RKO (cell line): ENCODE data around the gene SLC25A3.
A peak's percentile ranks its signal among the peaks of the same experiment; 100 is the strongest.
"Not testable (repeated sequence)": the region's sequence is repeated elsewhere in the genome, so short reads cannot be mapped to it uniquely, and the experiment has no call there.

Source experiments
- DNase-seq: peaks from one replicate; pipeline ENCODE4 v3.0.0-alpha.2; 2016; ENCODE audit warnings: low spot score

The SLC25A3 gene

DNA sequence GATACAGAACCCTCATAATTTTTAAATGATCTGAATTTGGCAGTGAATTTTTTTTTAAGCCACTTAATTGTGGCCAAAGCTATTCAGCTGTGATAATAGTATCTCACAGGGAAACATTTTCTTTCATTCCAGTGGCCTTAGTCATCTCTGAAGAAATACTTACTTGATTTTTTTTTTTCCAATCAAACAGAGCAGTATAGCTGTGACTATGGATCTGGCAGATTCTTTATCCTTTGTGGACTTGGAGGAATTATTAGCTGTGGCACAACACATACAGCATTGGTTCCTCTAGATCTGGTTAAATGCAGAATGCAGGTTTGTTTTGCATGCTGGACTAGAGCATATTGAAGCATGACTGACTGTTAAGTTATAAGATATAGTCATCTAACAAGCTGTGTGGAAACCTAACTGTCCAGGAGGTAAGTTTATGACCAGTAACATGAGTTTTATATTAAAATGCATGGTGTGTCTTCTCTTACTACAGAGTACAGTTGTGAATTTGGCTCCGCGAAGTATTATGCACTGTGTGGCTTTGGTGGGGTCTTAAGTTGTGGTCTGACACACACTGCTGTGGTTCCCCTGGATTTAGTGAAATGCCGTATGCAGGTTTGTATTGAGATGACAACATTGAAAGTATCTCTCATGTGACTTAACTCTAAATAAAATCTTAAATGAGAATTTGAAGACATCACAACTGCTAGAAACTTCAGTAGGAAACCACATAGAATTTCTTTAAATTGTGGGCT is 1.9 kb downstream of the SLC25A3 start:
- peak; percentile 78 for DNase-seq

- not testable (repeated sequence) for DNase-seq
Measured at GRCh38 chr12:98597313-98597712, 3.8 kb downstream of the SLC25A3 start.

- DNase-seq = no peak
Measured at GRCh38 chr12:98601924-98602323, 8.4 kb downstream of the SLC25A3 start.

GRCh38 chr12:98606359-98606988 is 13.0 kb downstream of the SLC25A3 start:
- peak; percentile 18 for DNase-seq

DNA sequence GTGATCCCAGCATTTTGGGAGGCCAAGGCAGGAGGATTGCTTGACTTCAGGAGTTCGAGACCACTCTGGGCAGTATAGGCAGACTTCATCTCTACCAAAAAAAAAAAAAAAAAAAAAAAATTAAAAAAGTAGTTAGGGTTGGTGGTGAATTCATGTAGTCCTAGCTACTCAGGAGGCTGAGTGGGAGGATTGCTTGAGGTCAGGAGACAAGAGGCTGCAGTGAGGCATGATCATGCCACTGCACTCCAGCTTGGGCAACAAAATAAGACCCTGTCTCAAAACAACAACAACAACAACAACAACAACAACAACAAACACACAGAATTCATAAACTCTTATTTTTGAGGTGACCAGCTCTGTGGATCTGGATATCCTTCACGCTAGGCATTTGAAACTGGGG is 17.1 kb downstream of the SLC25A3 start:
- no peak for DNase-seq

- no peak for DNase-seq
Measured at GRCh38 chr12:98612696-98613334, 19.3 kb downstream of the SLC25A3 start.

DNA sequence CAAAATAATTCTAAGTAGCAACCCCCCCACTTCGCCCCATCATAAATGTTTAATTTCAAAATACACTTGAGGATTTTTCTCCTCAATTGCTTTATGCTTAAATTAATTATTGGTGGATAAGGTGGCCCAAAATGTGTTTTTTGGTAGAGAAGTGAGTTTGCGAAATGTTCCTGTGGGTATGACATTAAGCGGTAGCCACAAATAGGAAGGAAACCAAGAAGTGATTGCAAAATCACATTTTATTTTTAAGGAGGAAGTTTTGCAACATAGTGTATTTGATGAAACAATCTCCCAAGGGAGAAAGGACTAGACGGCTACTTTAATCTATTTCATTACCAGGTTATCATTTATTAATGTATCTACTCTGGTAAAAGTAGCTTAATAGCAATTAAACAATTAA is 25.5 kb downstream of the SLC25A3 start:
- DNase-seq = no peak

DNA sequence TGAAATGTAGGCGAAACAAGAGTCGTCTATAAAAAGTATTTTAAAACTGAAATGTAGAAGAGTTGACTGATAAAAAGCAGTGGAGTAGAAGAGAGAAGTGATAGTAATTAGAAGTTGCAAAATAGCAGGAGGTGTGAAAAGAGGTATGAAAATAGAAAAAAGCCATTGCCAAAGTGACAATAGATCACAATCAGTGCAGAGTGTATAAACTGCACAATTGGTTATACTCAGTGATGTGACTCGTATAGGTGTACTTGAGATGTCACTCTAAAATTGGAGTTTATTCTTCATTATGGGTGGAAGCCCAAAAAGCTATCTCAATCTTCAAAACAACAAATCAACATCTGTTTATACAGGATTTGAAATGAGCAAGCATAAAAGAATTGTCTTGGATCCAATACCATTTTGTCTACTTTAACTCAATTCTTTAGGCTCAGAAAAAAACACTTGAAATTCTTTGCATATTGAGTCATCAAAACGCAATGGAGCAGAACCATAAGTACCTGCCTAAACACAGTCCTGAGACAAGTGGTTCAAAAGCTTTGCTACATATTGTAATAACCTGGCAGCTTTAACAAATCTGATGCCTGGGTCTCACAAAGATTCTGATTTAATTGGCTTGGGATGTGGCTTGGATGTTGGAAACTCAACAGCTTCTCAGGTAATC is 42.3 kb downstream of the SLC25A3 start:
- peak; percentile 29 for DNase-seq

DNA sequence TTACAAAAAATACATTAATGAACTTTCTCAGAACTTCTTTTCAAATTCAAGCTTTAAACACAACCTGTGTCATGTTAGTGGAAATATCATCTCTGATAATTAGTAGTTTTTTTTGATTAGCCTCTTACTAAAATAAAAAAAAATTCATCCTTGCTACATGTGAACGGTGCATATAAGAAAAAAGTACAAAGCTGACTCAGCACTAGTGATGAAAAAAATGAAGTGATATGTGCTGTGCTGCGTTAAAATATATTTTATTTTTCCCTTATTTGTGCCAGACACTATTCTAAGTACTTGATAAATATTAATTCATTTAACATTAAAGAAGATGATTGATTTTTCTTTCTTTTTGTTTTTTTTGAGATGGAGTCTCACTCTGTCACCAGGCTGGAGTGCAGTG is 43.6 kb downstream of the SLC25A3 start:
- no peak for DNase-seq

GRCh38 chr12:98638009-98638408 is 44.5 kb downstream of the SLC25A3 start:
- no peak for DNase-seq

DNA sequence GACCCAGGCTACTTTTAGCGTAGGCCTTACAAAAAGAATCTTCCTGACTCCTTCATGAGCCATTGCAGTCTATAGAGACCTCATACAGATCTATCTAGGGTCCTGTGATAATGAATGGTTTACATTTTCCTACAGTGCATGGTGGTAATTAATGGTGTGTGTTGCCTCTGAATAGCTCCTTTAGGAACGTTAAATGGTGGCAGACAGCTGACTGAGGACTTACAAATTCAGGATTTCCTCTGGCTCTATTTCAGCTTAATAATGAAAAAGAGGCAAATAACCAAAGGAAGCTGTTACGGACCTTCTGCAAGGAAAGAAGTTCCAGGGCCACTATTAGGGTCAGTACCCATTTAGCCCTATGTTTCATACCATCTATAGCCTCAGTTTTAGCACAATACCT is 46.0 kb downstream of the SLC25A3 start:
- no peak for DNase-seq

- DNase-seq = not testable (repeated sequence)
Measured at GRCh38 chr12:98642801-98643200, 49.3 kb downstream of the SLC25A3 start.

GRCh38 chr12:98644433-98644711 is 50.9 kb downstream of the SLC25A3 start:
- no peak for DNase-seq

GRCh38 chr12:98644712-98645571 is 51.5 kb downstream of the SLC25A3 start, which contains the start of the genes APAF1 and IKBIP:
APAF1 (plus strand) TSS chr12:98645290; CDS start chr12:98648360, 3,070 bp downstream.
IKBIP (minus strand) TSS chr12:98644788; CDS start chr12:98644701, 87 bp downstream.
- DNase-seq = peak; percentile 94

- DNase-seq = peak; percentile 44
Measured at GRCh38 chr12:98645572-98646067, 52.1 kb downstream of the SLC25A3 start.

GRCh38 chr12:98646294-98647090 is 53.0 kb downstream of the SLC25A3 start:
- peak; percentile 74 for DNase-seq

DNA sequence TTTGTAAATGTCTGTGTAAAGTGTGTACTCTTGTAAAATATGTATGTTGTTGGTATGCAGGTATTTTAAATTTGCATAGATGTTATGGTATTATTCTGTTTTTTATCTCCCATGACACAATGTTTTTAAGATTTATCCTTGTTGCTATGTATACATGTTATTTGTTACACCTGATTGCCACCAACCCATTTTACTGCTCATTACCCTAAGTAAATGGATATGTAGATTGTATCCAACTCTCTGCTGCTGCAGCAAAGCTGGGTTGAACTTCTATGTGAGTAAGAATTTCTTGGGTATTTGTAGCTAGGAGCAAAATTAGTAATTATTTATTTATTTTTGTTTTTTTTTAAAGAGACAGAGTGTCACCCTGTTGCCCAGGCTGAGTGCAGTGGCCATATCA is 57.8 kb downstream of the SLC25A3 start:
- no peak for DNase-seq

DNA sequence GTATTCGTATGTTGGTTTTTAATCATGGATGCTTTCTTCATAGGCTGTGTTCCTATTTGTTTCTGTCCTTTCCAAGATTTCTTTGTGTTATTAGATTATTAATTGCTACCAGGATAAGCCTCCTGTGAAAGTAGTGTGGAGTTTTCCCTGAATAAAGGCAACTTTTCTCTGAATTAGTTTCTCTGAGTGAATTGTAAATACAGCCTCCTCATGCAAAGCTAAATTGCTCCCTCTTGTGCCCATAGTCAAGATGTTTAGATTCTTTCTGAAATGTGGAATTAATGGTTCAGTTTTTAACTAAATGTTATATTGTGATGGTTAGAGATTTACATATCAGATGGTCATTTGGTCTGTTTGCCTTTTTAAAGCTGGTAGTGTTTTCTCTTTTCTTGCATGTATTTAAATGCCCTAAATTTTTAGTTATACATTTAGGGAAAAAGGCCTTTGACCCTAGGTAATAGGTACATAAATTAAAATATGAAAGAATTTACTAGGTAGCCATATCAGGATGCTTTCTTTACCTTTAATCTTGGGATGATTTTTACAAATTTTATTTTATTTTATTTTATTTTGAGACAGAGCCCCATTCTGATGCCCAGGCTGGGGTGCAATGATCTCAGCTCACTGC is 60.5 kb downstream of the SLC25A3 start:
- DNase-seq = peak; percentile 76
